ENCODE data around the gene RALGAPA1.

RALGAPA1 gene

GRCh38 chr14:35708062-35708461 is 101.0 kb downstream of the RALGAPA1 start:
- ATAC-seq (ENCODE audit: insufficient read depth, low read depth) = no peak
- Histone ChIP-seq H3K4me3 (ENCODE audit: low read depth in 1 of 2, low read length in 2 of 2) (no peak overlapping the region), H3K36me3 (ENCODE audit: insufficient read depth, low read length) (peaks cover 11% of the 10 kb centered on the region; the same call in 1 of the 2 replicates), H3K9ac (ENCODE audit: low read depth, low read length) (no peak overlapping the region), H2AFZ (ENCODE audit: low read depth, low read length) (no peak overlapping the region), H3K79me2 (ENCODE audit: insufficient read depth, low read length) (no peaks in the 10 kb centered on the region), H4K20me1 (ENCODE audit: insufficient read depth, low read length) (no peaks in the 10 kb centered on the region), H3K9me3 (ENCODE audit: insufficient read depth, low read length, severe bottlenecking) (no peaks in the 10 kb centered on the region), H3K4me2 (ENCODE audit: insufficient read depth, low read length) (no peak overlapping the region), H3K27me3 (ENCODE audit: insufficient read depth, low read length, poor library complexity) (no peaks in the 10 kb centered on the region), H3K27ac (ENCODE audit: low read length) (no peak overlapping the region), H3K4me1 (ENCODE audit: insufficient read depth, low read length) (no peaks in the 10 kb centered on the region)
- TF ChIP-seq, protein P1, sequence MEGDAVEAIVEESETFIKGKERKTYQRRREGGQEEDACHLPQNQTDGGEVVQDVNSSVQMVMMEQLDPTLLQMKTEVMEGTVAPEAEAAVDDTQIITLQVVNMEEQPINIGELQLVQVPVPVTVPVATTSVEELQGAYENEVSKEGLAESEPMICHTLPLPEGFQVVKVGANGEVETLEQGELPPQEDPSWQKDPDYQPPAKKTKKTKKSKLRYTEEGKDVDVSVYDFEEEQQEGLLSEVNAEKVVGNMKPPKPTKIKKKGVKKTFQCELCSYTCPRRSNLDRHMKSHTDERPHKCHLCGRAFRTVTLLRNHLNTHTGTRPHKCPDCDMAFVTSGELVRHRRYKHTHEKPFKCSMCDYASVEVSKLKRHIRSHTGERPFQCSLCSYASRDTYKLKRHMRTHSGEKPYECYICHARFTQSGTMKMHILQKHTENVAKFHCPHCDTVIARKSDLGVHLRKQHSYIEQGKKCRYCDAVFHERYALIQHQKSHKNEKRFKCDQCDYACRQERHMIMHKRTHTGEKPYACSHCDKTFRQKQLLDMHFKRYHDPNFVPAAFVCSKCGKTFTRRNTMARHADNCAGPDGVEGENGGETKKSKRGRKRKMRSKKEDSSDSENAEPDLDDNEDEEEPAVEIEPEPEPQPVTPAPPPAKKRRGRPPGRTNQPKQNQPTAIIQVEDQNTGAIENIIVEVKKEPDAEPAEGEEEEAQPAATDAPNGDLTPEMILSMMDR (IDR thresholded peaks at IDR 0.05; ENCODE audit: borderline replicate concordance, extremely low read depth, low read length, poor library complexity, severe bottlenecking) = no peak
- TF ChIP-seq EZH2 (IDR thresholded peaks at IDR 0.05; ENCODE audit: borderline replicate concordance, low read depth, low read length, severe bottlenecking) = no peak
- no peak for DNase-seq

DNA sequence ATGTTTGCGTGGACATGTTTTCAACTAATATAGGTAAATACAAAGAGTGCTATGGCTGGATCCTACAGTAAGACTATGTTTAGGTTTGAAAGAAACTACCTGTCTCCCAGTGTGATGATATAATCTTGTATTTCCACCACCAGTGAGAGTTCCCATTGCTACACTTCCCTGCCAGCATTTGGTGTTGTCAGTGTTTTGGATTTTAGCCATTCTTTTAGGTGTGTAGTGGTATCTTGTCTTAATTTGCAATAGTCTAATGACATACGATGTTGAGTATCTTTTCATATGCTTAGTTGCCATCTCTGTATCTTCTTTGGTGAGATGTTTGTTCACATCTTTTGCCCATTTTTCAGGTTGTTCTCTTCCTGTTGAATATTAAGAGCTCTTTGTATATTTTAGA is 103.5 kb downstream of the RALGAPA1 start:
- no peaks in the 10 kb centered on the region for H3K4me1 ChIP-seq (ENCODE audit: insufficient read depth, low read length)
- no peak for TF ChIP-seq EZH2 (IDR thresholded peaks at IDR 0.05; ENCODE audit: borderline replicate concordance, low read depth, low read length, severe bottlenecking)
- TF ChIP-seq, protein P1 (IDR thresholded peaks at IDR 0.05; ENCODE audit: borderline replicate concordance, extremely low read depth, low read length, poor library complexity, severe bottlenecking) = no peak
- peaks cover 11% of the 10 kb centered on the region; the same call in 1 of the 2 replicates for H3K36me3 ChIP-seq (ENCODE audit: insufficient read depth, low read length)
- no peak overlapping the region for H3K27ac ChIP-seq (ENCODE audit: low read length)
- no peak overlapping the region for H2AFZ ChIP-seq (ENCODE audit: low read depth, low read length)
- ATAC-seq (ENCODE audit: insufficient read depth, low read depth) (no peak), DNase-seq (no peak)
- H4K20me1 ChIP-seq (ENCODE audit: insufficient read depth, low read length) = no peaks in the 10 kb centered on the region
- H3K9me3 ChIP-seq (ENCODE audit: insufficient read depth, low read length, severe bottlenecking) = no peaks in the 10 kb centered on the region
- no peak overlapping the region for H3K4me3 ChIP-seq (ENCODE audit: low read depth in 1 of 2, low read length in 2 of 2)
- H3K79me2 ChIP-seq (ENCODE audit: insufficient read depth, low read length) = no peaks in the 10 kb centered on the region
- no peaks in the 10 kb centered on the region for H3K27me3 ChIP-seq (ENCODE audit: insufficient read depth, low read length, poor library complexity)
- no peak overlapping the region for H3K9ac ChIP-seq (ENCODE audit: low read depth, low read length)
- H3K4me2 ChIP-seq (ENCODE audit: insufficient read depth, low read length) = no peak overlapping the region

DNA sequence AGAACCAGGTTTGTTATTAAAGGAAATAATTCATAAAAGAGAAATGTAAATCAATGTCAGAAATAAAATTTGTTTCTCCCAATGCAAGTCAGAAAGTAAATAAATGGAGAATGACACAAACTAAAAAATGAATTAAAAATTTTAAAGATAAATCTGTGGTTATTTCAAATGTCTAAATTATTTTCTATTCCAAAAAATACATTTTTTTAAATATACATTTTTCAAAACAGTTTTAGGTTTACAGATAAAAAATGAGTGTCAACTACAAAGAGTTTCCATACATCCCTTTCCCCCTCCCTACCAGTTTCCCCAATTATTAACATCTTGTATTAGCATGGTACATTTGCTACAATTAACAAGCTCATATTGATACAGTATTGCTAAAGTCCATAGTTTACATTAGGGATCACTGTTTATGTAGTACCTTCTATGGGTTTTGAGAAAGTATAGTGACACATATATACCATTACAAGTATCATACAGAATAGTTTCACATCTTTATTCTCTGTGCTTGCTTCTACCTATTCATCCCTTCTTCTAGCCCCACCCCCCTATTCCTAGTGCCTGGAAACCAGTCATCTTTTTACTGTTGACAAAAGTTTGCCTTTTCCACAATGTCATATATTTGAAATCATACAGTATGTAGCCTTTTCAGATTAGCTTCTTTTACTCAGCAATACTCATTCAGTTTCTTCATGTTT is 104.2 kb downstream of the RALGAPA1 start:
- no peak overlapping the region for H3K9ac ChIP-seq (ENCODE audit: low read depth, low read length)
- no peak for DNase-seq
- no peaks in the 10 kb centered on the region for H3K9me3 ChIP-seq (ENCODE audit: insufficient read depth, low read length, severe bottlenecking)
- TF ChIP-seq, protein P1 (IDR thresholded peaks at IDR 0.05; ENCODE audit: borderline replicate concordance, extremely low read depth, low read length, poor library complexity, severe bottlenecking) = no peak
- no peak for TF ChIP-seq EZH2 (IDR thresholded peaks at IDR 0.05; ENCODE audit: borderline replicate concordance, low read depth, low read length, severe bottlenecking)
- no peaks in the 10 kb centered on the region for H4K20me1 ChIP-seq (ENCODE audit: insufficient read depth, low read length)
- H3K4me2 ChIP-seq (ENCODE audit: insufficient read depth, low read length) = no peak overlapping the region
- no peaks in the 10 kb centered on the region for H3K4me1 ChIP-seq (ENCODE audit: insufficient read depth, low read length)
- ATAC-seq (ENCODE audit: insufficient read depth, low read depth) = no peak
- peaks cover 11% of the 10 kb centered on the region; the same call in 1 of the 2 replicates for H3K36me3 ChIP-seq (ENCODE audit: insufficient read depth, low read length)
- no peaks in the 10 kb centered on the region for H3K79me2 ChIP-seq (ENCODE audit: insufficient read depth, low read length)
- no peak overlapping the region for H3K4me3 ChIP-seq (ENCODE audit: low read depth in 1 of 2, low read length in 2 of 2)
- no peak overlapping the region for H2AFZ ChIP-seq (ENCODE audit: low read depth, low read length)
- no peak overlapping the region for H3K27ac ChIP-seq (ENCODE audit: low read length)
- H3K27me3 ChIP-seq (ENCODE audit: insufficient read depth, low read length, poor library complexity) = no peaks in the 10 kb centered on the region

Data from DND-41 (cell line).